Lower leg skin (tissue), 4 donors: Measurements from ENCODE around the gene CHEK2. TPM values are rescaled to one million over a fixed set of nuclear protein-coding genes. Genes with fewer than 3 reads are reported as not detected.
A peak's percentile ranks its signal among the peaks of the same experiment; 100 is the strongest.
"Not testable (repeated sequence)": the region's sequence is repeated elsewhere in the genome, so short reads cannot be mapped to it uniquely, and the experiment has no call there.

Source experiments
- DNase-seq, 2 donors: peaks; one replicate each; pipeline ENCODE4 v3.0.0-alpha.2; 2019; ENCODE audit warnings: low spot score in 2 of 2
- H3K4me3 ChIP-seq: fragments of 200-600 bp; sonication (generic); 2 replicates; pipeline ENCODE4 v1.5.1; 2017; ENCODE audit warnings: mild to moderate bottlenecking, low read depth; ENCODE audit not compliant: poor library complexity, severe bottlenecking
- POLR2A ChIP-seq, 2 donors: fragments of 450-650 bp; IDR thresholded peaks; one replicate each; pipeline ENCODE4 v1.6.1; 2016 to 2017; ENCODE audit warnings: antibody characterized with exemption in 2 of 2, mild to moderate bottlenecking in 1 of 2, moderate library complexity in 1 of 2
- WGBS, 2 donors: methylation state at CpG; one replicate each; pipeline ENCODE4 v1.1.5; 2018; 5-methylcytosine and 5-hydroxymethylcytosine counted together
- intact Hi-C: fragments of 100-400 bp; cut with DNase I; formaldehyde crosslinking; loops from one replicate; pipeline ENCODE4 v1.15.0; 2023; ENCODE audit warnings: low total_unique reads
- total RNA-seq, 4 donors: library from RNA; depleted of rRNA; stranded (reverse); fragments of >200 nt; gene quantifications; one replicate each; pipeline ENCODE4 v1.1.0, GENCODE V29; 2016
- TF ChIP-seq, protein P1 (sequence below), 3 donors: fragments of 450-650 bp; IDR thresholded peaks; one replicate each; pipeline ENCODE4 v1.5.1; 2016; ENCODE audit warnings: antibody characterized with exemption in 3 of 3, mild to moderate bottlenecking in 3 of 3, moderate library complexity in 2 of 3

CHEK2 gene
- total RNA-seq, 4 donors from 2014 or later: 3.3 to 12.2 (median 6.1) TPM

DNA sequence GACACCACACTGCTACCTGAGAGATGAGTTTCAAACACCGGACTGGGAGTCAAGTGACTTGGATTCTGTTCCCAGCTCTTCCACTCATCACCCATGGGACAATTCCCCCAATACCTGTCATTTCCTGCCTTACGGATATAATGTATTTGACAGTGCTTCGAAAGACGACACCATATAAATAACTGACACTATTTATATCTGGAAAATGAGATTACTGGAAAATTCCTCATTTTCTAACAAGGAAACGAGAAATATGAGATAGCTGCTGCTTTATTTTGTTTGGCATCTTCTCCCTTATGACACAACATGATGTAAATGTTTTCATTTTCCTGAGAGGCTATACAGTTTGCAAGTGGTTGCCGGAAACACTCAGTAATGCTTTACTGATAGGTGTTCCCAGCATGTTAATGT lies 8.9 kb upstream of the CHEK2 start:
- DNase-seq: no peak
- 75 to 81% methylated on average over 6 of the region's 6 CpGs for WGBS, 2 donors
- TF ChIP-seq, protein P1, sequence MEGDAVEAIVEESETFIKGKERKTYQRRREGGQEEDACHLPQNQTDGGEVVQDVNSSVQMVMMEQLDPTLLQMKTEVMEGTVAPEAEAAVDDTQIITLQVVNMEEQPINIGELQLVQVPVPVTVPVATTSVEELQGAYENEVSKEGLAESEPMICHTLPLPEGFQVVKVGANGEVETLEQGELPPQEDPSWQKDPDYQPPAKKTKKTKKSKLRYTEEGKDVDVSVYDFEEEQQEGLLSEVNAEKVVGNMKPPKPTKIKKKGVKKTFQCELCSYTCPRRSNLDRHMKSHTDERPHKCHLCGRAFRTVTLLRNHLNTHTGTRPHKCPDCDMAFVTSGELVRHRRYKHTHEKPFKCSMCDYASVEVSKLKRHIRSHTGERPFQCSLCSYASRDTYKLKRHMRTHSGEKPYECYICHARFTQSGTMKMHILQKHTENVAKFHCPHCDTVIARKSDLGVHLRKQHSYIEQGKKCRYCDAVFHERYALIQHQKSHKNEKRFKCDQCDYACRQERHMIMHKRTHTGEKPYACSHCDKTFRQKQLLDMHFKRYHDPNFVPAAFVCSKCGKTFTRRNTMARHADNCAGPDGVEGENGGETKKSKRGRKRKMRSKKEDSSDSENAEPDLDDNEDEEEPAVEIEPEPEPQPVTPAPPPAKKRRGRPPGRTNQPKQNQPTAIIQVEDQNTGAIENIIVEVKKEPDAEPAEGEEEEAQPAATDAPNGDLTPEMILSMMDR (IDR thresholded peaks at IDR 0.05): no peak
- TF ChIP-seq POLR2A (IDR thresholded peaks at IDR 0.05): no peak
- no peak overlapping the region for H3K4me3 ChIP-seq
- intact Hi-C loops: no loop called here

GRCh38 chr22:28743852-28744251 lies 2.2 kb upstream of the CHEK2 start:
- no peak for DNase-seq
- intact Hi-C loops: no loop called here
- TF ChIP-seq POLR2A (IDR thresholded peaks at IDR 0.05): no peak
- TF ChIP-seq, protein P1 (IDR thresholded peaks at IDR 0.05): no peak
- no peak overlapping the region for H3K4me3 ChIP-seq
- 95% methylated on average over 3 of the region's 3 CpGs for WGBS, 2 donors

DNA sequence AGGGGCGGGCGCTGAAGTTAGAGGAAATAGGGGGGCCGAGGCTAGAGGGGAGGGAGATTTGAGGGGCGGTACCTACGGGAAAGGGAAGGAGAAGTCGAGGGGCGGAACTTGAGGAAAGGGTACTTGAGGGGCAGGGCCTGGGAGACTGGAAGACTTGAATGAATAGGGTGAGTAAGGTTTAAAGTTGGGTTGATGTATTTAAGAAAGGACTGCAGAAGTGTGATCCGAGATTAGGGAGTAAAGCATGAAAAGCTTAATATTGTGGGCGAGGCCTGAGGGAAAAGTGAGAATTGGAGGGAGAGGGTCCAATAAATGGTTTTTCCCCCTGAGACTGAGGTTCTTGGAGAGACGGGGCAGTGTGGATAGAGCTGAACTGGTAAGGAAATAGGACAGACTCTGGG lies 942 bp upstream of the CHEK2 start:
- TF ChIP-seq POLR2A (IDR thresholded peaks at IDR 0.05): no peak
- intact Hi-C loops: no loop called here
- WGBS, 2 donors: 2 to 4% methylated on average over 10 of the region's 10 CpGs
- H3K4me3 ChIP-seq: peak overlapping the region; percentile 84
- no peak for DNase-seq

- peak overlapping the region; percentile 9 for H3K4me3 ChIP-seq
- TF ChIP-seq POLR2A (IDR thresholded peaks at IDR 0.05): no peak
- TF ChIP-seq, protein P1 (IDR thresholded peaks at IDR 0.05): no peak
- 5 to 6% methylated on average over 18 of the region's 18 CpGs for WGBS, 2 donors
- intact Hi-C loops: no loop called here
- DNase-seq: no peak
These were observed 328 bp downstream of the CHEK2 start for GRCh38 chr22:28741200-28741784.

DNA sequence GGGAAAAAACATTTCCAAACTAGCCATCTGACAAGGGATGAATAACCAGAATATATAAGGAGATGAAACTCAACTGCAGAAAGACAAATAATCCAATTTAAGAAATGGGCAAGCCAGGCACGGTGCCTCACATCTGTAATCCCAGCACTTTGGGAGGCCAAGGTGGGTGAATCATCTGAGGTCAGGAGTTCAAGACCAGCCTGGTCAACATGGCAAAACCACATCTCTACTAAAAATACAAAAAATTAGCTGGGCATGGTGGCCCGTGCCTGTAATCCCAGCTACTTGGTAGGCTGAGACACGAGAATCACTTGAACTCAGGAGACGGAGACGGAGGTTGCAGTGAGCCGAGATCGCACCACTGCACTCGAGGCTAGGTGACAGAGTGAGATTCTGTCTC lies 2.7 kb downstream of the CHEK2 start:
- intact Hi-C loops, DNase-seq, H3K4me3 ChIP-seq: not testable (repeated sequence)
- 88 to 91% methylated on average over 8 of the region's 8 CpGs for WGBS, 2 donors

GRCh38 chr22:28737701-28738100 lies 3.9 kb downstream of the CHEK2 start:
- TF ChIP-seq, protein P1 (IDR thresholded peaks at IDR 0.05): no peak
- TF ChIP-seq POLR2A (IDR thresholded peaks at IDR 0.05): no peak
- intact Hi-C loops: no loop called here
- no peak overlapping the region for H3K4me3 ChIP-seq
- no peak for DNase-seq
- 96 to 98% methylated on average over 3 of the region's 3 CpGs for WGBS, 2 donors
